Endothelial cell of umbilical vein (primary cell): Measurements from ENCODE around the gene SLF2. TPM values are rescaled to one million over a fixed set of nuclear protein-coding genes. Genes with fewer than 3 reads are reported as not detected.

Experiments
- BruUV-seq: library from RNA; stranded (reverse); fragments of 400-500 nt; replicated peaks from 2 replicates; lab custom pipeline; 2021; lab: Mats Ljungman, UMichigan
- CTCF ChIA-PET: fragments of 300-600, 350-600 bp; sonication (Branson Sonifier 250); formaldehyde crosslinking; loops from one replicate; lab custom pipeline; 2021; ENCODE audit warnings: antibody characterized with exemption, inconsistent platforms; lab: Charles Lee
- POLR2A ChIA-PET: fragments of 300-600, 350-600 bp; sonication (Branson Sonifier 250); formaldehyde crosslinking; loops from one replicate; lab custom pipeline; 2021; ENCODE audit warnings: antibody characterized with exemption, inconsistent platforms; lab: Charles Lee
- DNase-seq: peaks from one replicate; pipeline ENCODE4 v3.0.0-alpha.2; 2011; ENCODE audit warnings: low read depth, low spot score
- FAIRE-seq: peaks from 2 replicates; lab custom pipeline; 2011; peaks lifted over from hg19 to GRCh38; lab: Jason Lieb, UNC
- H2AFZ ChIP-seq: 2 replicates; pipeline ENCODE4 v1.6.0; 2012; ENCODE audit warnings: low read depth, low read length, control low read depth, inconsistent platforms
- H3K27ac ChIP-seq: 2 replicates; pipeline ENCODE4 v1.5.1; 2011; ENCODE audit warnings: low read depth, mild to moderate bottlenecking, control low read depth, low read length, moderate library complexity; ENCODE audit not compliant: insufficient read depth
- H3K27me3 ChIP-seq, 2 experiments: 2 replicates each; pipeline versions ENCODE4 v1.6.0 to v1.6.1; 2011; ENCODE audit warnings: low read length in 2 of 2, mixed read lengths in 1 of 2; ENCODE audit not compliant: control insufficient read depth in 2 of 2, insufficient read depth in 2 of 2
- H3K36me3 ChIP-seq, 2 experiments: 2 replicates in 1 of 2; 3 replicates in 1 of 2; pipeline ENCODE4 v1.5.1; 2011; ENCODE audit warnings: low read length in 2 of 2, mild to moderate bottlenecking in 1 of 2, moderate library complexity in 1 of 2; ENCODE audit not compliant: control insufficient read depth in 2 of 2, insufficient read depth in 2 of 2; ENCODE audit errors: extremely low read depth in 1 of 2
- H3K4me1 ChIP-seq: 3 replicates; pipeline ENCODE4 v1.5.1; 2011; ENCODE audit warnings: mild to moderate bottlenecking, low read length; ENCODE audit not compliant: control insufficient read depth, insufficient read depth; ENCODE audit errors: extremely low read depth
- H3K4me2 ChIP-seq: 2 replicates; pipeline ENCODE4 v1.6.1; 2011; ENCODE audit warnings: low read length, control low read depth, mixed read lengths; ENCODE audit not compliant: insufficient read depth
- H3K4me3 ChIP-seq, 3 experiments: fragments of 200-600 bp in 1 of 3; sonication (generic), shearing (Covaris generic) in 1 of 3; replicated peaks in 1 of 3; 2 replicates each; pipeline ENCODE4 v1.5.1; 2011 to 2016; ENCODE audit warnings: control low read depth in 3 of 3, low read length in 3 of 3, mild to moderate bottlenecking in 2 of 3, inconsistent platforms in 1 of 3, low read depth in 1 of 3, moderate library complexity in 1 of 3; ENCODE audit not compliant: insufficient read depth in 1 of 3
- H3K79me2 ChIP-seq: 2 replicates; pipeline ENCODE4 v1.6.0; 2012; ENCODE audit warnings: low read length, inconsistent platforms; ENCODE audit not compliant: control insufficient read depth, insufficient read depth
- H3K9ac ChIP-seq: replicated peaks from 2 replicates; pipeline ENCODE3; 2011; ENCODE audit warnings: low read length, control low read depth; ENCODE audit not compliant: insufficient read depth; ENCODE audit errors: extremely low read depth
- H3K9me1 ChIP-seq: replicated peaks from 3 replicates; pipeline ENCODE4 v1.6.0; 2011; ENCODE audit warnings: mild to moderate bottlenecking, low read length; ENCODE audit not compliant: control insufficient read depth, insufficient read depth; ENCODE audit errors: extremely low read depth
- H3K9me3 ChIP-seq: replicated peaks from 2 replicates; pipeline ENCODE4 v1.5.1; 2012; ENCODE audit warnings: low read length, inconsistent platforms; ENCODE audit not compliant: control insufficient read depth, insufficient read depth
- H4K20me1 ChIP-seq: replicated peaks from 2 replicates; pipeline ENCODE3; 2011; ENCODE audit warnings: mild to moderate bottlenecking, low read length; ENCODE audit not compliant: control insufficient read depth, insufficient read depth; ENCODE audit errors: extremely low read depth
- CTCF ChIP-seq, 2 donors: IDR thresholded peaks; 1 replicate in 1 of 2; 2 replicates in 1 of 2; pipeline ENCODE4 v1.5.1; 2011; ENCODE audit warnings: low read length in 2 of 2, mild to moderate bottlenecking in 2 of 2, moderate library complexity in 2 of 2, control low read depth in 1 of 2, inconsistent platforms in 1 of 2, low read depth in 1 of 2; ENCODE audit not compliant: insufficient read depth in 1 of 2; ENCODE audit errors: extremely low read depth in 1 of 2
- EZH2 ChIP-seq: IDR thresholded peaks from 2 replicates; pipeline ENCODE4 v1.6.1; 2012; ENCODE audit warnings: borderline replicate concordance, low read depth, mild to moderate bottlenecking, moderate library complexity, low read length, inconsistent platforms; ENCODE audit not compliant: severe bottlenecking
- FOS ChIP-seq: IDR thresholded peaks from 2 replicates; pipeline ENCODE4 v1.6.1; 2011; ENCODE audit warnings: mild to moderate bottlenecking, low read length, moderate library complexity, borderline replicate concordance; ENCODE audit not compliant: insufficient read depth
- GATA2 ChIP-seq: IDR thresholded peaks from 2 replicates; pipeline ENCODE4 v1.7.0; 2011; ENCODE audit warnings: low read depth, mild to moderate bottlenecking, moderate library complexity, mixed read lengths, low read length; ENCODE audit not compliant: insufficient read length, insufficient read depth
- JUN ChIP-seq: IDR thresholded peaks from 2 replicates; pipeline ENCODE4 v1.6.1; 2011; ENCODE audit warnings: borderline replicate concordance, low read depth; ENCODE audit not compliant: insufficient read length, insufficient read depth
- MAX ChIP-seq: IDR thresholded peaks from 2 replicates; pipeline ENCODE4 v1.6.1; 2011; ENCODE audit not compliant: insufficient read depth, insufficient read length
- MYC ChIP-seq: IDR thresholded peaks from one replicate; pipeline ENCODE4 v1.6.1; 2011; ENCODE audit warnings: mild to moderate bottlenecking, low read depth, low read length
- POLR2A ChIP-seq: IDR thresholded peaks from 2 replicates; pipeline ENCODE4 v1.6.1; 2012; ENCODE audit warnings: low read depth, mild to moderate bottlenecking, control low read depth, low read length
- POLR2AphosphoS5 ChIP-seq: IDR thresholded peaks from 2 replicates; pipeline ENCODE4 v1.6.1; 2012; ENCODE audit warnings: low read depth, mild to moderate bottlenecking, control low read depth, low read length, moderate library complexity; ENCODE audit not compliant: insufficient read depth
- dilution Hi-C: fragments of 300-500 bp; cut with MboI; formaldehyde crosslinking; loops from one replicate; pipeline ENCODE4 v1.15.0; 2019; ENCODE audit warnings: low sequenced_read_pairs; ENCODE audit not compliant: extremely low pct_ligation_motif_present
- intact Hi-C: fragments of 100-400 bp; cut with micrococcal nuclease; formaldehyde crosslinking; loops from one replicate; pipeline ENCODE4 v1.10.0; 2022
- polyA plus RNA-seq, 4 experiments: library from polyadenylated mRNA; depleted of rRNA in 3 of 4; stranded (reverse) in 3 of 4; unstranded in 1 of 4; fragments of >200 nt; gene quantifications; 2 replicates each; pipeline versions ENCODE4 v1.2.1 to v1.2.3, GENCODE V29; 2011 to 2012; ENCODE audit warnings: missing spikeins in 1 of 4
- total RNA-seq: library from RNA; stranded (reverse); gene quantifications from 2 replicates; pipeline ENCODE4 v1.2.3, GENCODE V29; 2021

Gene SLF2
- total and polyA plus RNA-seq, 2 donors (not counting 3 experiments of a cell fraction or from before 2014, with no cell fraction given): 7.5 to 35.5 TPM

GRCh38 chr10:100945754-100946153, 33.0 kb downstream of the SLF2 start:
- no peak overlapping the region for H3K4me3 ChIP-seq
- BruUV-seq: no TSS peak
- DNase-seq: no peak
- no peaks in the 10 kb centered on the region for H3K4me1 ChIP-seq
- POLR2A ChIA-PET: no interaction called here
- H3K27ac ChIP-seq: no peak overlapping the region
- H3K27me3 ChIP-seq: no peaks in the 10 kb centered on the region
- H3K9ac ChIP-seq: no peak overlapping the region
- no peaks in the 10 kb centered on the region for H3K79me2 ChIP-seq
- no peaks in the 10 kb centered on the region for H3K9me3 ChIP-seq
- no peak overlapping the region for H3K4me2 ChIP-seq
- no peaks in the 10 kb centered on the region for H4K20me1 ChIP-seq
- no peak overlapping the region for H2AFZ ChIP-seq
- intact Hi-C loops: no loop called here
- H3K36me3 ChIP-seq: peaks cover 12 to 25% of the 10 kb centered on the region in 2 experiments
- TF ChIP-seq MAX: no peak
- no peak for TF ChIP-seq CTCF (IDR thresholded peaks at IDR 0.05; ENCODE audit: extremely low read depth in 1 of 2, insufficient read depth in 1 of 2, low read depth in 1 of 2, low read length in 2 of 2)
- TF ChIP-seq FOS: no peak
- TF ChIP-seq JUN: no peak
- TF ChIP-seq MYC: no peak
- TF ChIP-seq POLR2A: no peak
- TF ChIP-seq GATA2: no peak
- no peak for TF ChIP-seq POLR2AphosphoS5
- TF ChIP-seq EZH2: no peak
- dilution Hi-C loops: no loop called here
- H3K9me1 ChIP-seq: no peaks in the 10 kb centered on the region
- CTCF ChIA-PET: no interaction called here
- no peak for FAIRE-seq
